Measurements from ENCODE around the gene VWA7.

- no peak for TF ChIP-seq POLR2AphosphoS5 (IDR thresholded peaks at IDR 0.05; ENCODE audit: low read depth, low read length)
- TF ChIP-seq FOXP2 (optimal IDR thresholded peaks at IDR 0.05; ENCODE audit: borderline replicate concordance, extremely low read depth, extremely low read length, insufficient read depth) = no peak
These were observed 34.5 kb upstream of the VWA7 start for GRCh38 chr6:31811645-31812044.

All from PFSK-1 (cell line).